HG02852 (cell line): Measurements from ENCODE around the gene ENOX2.
A peak's percentile ranks its signal among the peaks of the same experiment; 100 is the strongest.

Experiments
- ATAC-seq: cut with Tn5 transposase; IDR thresholded peaks from one replicate; pipeline ENCODE4 v1.9.1; 2021; ENCODE audit warnings: mild to moderate bottlenecking, moderate library complexity; ENCODE audit not compliant: unreplicated experiment

The ENOX2 gene

GRCh38 chrX:130885508-130885907 lies 17.5 kb downstream of the ENOX2 start:
- no peak for ATAC-seq

GRCh38 chrX:130884627-130885026 lies 18.4 kb downstream of the ENOX2 start:
- ATAC-seq, result no peak

GRCh38 chrX:130879869-130880268 lies 23.1 kb downstream of the ENOX2 start:
- ATAC-seq, result no peak

GRCh38 chrX:130878350-130879341 lies 24.4 kb downstream of the ENOX2 start:
- no peak for ATAC-seq

- no peak for ATAC-seq
These were observed 25.1 kb downstream of the ENOX2 start for GRCh38 chrX:130877892-130878341.

GRCh38 chrX:130876226-130876625 lies 26.8 kb downstream of the ENOX2 start:
- ATAC-seq, result no peak

GRCh38 chrX:130874751-130875150 lies 28.3 kb downstream of the ENOX2 start:
- no peak for ATAC-seq

- no peak for ATAC-seq
These were observed 33.8 kb downstream of the ENOX2 start for GRCh38 chrX:130869239-130869638.

- no peak for ATAC-seq
These were observed 41.5 kb downstream of the ENOX2 start for GRCh38 chrX:130861462-130861861.

- ATAC-seq, result peak; percentile 98
These were observed 45.8 kb downstream of the ENOX2 start for GRCh38 chrX:130857207-130857606.

- ATAC-seq, result no peak
These were observed 51.4 kb downstream of the ENOX2 start for GRCh38 chrX:130851569-130851968.

- ATAC-seq, result peak; percentile 80
These were observed 54.2 kb downstream of the ENOX2 start for GRCh38 chrX:130848763-130849162.

GRCh38 chrX:130846746-130847145 lies 56.3 kb downstream of the ENOX2 start:
- no peak for ATAC-seq

- ATAC-seq, result no peak
These were observed 61.2 kb downstream of the ENOX2 start for GRCh38 chrX:130841776-130842175.

GRCh38 chrX:130840345-130840744 lies 62.7 kb downstream of the ENOX2 start:
- ATAC-seq, result no peak

GRCh38 chrX:130836447-130836846 lies 66.6 kb downstream of the ENOX2 start:
- peak; percentile 69 for ATAC-seq

- ATAC-seq, result no peak
These were observed 68.2 kb downstream of the ENOX2 start for GRCh38 chrX:130834830-130835229.

GRCh38 chrX:130834149-130834548 lies 68.9 kb downstream of the ENOX2 start:
- ATAC-seq, result no peak

GRCh38 chrX:130831347-130831722 lies 71.7 kb downstream of the ENOX2 start:
- no peak for ATAC-seq

- ATAC-seq, result no peak
These were observed 72.2 kb downstream of the ENOX2 start for GRCh38 chrX:130830599-130831346.
